AG09319 (cell line): Measurements from ENCODE around the gene SERPINA4.

Experiments used
- DNase-seq: peaks from one replicate; pipeline ENCODE4 v3.0.0-alpha.2; 2010; ENCODE audit warnings: low read depth; ENCODE audit errors: extremely low read depth
- TF ChIP-seq, protein P1 (sequence below): IDR thresholded peaks from 2 replicates; pipeline ENCODE4 v1.5.1; 2011; ENCODE audit warnings: low read depth, mild to moderate bottlenecking, inconsistent platforms, low read length, moderate library complexity

SERPINA4 gene

DNA sequence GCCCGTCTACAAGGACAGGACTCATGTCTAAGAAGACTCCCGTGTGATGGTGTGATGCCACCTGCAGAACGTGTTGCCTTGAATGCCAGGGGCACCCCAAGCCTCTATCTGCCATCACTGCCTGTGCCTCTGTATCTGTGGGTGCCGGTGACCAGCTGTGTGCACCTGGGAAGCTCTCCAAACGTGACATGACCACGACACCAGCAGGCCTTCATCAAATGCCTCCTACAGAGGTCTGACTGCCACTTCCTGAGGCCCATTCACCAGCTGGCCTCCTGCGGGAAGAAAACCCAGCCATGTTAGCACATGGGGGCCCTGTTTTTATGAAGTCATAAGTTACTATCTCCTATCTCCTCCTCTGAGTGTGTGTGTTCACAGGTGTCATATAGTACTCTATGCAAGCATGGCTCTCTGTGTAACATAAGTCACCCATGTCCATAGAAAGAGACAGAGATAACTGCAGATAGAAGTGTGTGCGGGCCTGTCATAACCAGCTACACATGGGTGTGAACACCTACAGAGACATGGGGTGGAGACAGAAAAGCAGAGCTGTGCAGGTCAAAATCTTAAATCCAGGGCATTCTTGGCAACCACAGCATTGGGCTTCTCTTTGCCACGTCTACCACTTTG lies 18.3 kb upstream of the SERPINA4 start:
- TF ChIP-seq, protein P1, sequence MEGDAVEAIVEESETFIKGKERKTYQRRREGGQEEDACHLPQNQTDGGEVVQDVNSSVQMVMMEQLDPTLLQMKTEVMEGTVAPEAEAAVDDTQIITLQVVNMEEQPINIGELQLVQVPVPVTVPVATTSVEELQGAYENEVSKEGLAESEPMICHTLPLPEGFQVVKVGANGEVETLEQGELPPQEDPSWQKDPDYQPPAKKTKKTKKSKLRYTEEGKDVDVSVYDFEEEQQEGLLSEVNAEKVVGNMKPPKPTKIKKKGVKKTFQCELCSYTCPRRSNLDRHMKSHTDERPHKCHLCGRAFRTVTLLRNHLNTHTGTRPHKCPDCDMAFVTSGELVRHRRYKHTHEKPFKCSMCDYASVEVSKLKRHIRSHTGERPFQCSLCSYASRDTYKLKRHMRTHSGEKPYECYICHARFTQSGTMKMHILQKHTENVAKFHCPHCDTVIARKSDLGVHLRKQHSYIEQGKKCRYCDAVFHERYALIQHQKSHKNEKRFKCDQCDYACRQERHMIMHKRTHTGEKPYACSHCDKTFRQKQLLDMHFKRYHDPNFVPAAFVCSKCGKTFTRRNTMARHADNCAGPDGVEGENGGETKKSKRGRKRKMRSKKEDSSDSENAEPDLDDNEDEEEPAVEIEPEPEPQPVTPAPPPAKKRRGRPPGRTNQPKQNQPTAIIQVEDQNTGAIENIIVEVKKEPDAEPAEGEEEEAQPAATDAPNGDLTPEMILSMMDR = no peak
- no peak for DNase-seq

DNA sequence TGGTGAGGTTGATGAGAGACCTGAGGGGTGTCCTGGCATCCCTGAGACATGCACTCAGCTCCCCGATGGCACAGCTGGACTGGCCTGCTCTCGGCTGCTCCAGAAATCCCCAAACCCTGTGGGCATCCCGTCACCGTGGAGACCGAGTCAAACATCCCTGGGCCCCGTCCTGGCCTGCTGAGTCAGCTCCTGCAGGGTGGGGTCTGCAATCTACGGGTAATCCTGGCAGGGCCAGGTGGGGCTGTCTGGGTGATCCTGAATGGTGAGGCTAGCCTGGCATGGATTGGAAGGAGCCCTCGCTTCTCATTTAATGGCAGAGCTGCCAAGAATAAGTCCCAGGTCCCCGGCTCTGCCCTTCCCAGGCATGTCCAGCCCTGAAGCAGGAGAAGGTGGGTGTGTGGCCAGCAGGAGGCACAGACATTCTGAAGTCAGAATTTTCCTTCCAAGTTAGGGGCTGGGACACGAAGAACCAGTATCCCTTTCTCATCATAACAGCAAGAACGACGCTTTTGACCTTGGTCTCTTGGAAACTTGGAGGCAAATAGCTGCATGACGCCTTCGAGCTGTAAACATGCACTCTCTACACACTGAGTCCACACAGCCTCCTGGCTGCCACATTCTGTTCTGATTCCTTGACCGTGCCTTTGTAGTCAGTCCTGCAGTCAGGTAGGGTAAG lies 17.7 kb upstream of the SERPINA4 start:
- TF ChIP-seq, protein P1 = no peak
- no peak for DNase-seq

DNA sequence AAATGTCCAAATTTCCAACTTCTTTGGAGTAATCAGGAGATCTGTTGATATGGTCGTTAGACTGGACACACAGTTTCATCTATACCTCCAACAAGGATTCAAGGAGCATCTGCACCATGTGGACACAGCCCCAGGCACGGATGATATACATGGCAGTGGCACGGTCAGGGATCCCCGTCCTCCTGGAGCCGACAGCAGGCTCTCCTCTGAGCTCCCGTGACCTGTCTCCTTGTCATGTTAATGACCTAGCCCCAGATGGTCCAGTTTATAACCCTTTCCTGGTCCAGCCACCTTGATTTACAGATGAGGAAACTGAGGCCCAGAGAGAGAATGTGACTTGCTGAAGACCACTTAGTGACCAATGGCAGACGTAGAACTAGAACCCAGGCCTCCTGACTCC lies 16.5 kb upstream of the SERPINA4 start:
- TF ChIP-seq, protein P1 = no peak
- DNase-seq = no peak

DNA sequence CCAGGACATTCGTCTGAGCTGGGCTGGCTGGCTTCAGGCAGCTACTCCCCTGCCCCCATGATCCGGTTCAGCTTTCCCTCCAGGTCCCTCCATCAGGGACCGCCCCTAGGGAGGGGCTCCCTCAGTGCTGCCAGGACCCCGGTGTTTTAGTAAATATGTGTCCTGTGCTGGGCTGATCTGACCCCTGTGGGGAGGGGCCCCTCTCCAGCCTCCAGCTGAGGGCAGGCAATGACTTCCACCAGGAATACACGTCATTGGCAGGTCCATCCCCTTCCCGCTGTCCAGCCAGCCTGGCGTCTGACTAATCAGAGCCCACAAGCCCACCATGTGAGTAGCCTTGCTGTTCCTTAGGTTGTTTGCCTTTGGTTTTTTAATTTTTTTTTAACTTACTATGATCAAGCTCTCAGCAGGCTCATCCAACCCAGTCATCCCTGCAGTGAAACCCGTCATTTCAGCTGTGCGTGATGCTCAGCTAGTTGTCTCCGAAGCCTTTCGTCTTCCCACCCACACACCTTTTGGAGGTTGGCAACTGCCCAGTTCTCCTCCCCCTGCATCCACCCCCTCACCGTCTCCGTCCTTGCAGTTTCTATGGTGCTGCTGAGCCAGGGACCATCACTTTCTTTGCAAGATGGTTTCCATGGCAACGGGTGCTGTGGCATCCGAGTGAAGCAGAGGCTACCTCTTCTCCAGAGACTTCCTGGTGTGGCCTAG lies 16.0 kb upstream of the SERPINA4 start:
- no peak for DNase-seq
- TF ChIP-seq, protein P1 = no peak

DNA sequence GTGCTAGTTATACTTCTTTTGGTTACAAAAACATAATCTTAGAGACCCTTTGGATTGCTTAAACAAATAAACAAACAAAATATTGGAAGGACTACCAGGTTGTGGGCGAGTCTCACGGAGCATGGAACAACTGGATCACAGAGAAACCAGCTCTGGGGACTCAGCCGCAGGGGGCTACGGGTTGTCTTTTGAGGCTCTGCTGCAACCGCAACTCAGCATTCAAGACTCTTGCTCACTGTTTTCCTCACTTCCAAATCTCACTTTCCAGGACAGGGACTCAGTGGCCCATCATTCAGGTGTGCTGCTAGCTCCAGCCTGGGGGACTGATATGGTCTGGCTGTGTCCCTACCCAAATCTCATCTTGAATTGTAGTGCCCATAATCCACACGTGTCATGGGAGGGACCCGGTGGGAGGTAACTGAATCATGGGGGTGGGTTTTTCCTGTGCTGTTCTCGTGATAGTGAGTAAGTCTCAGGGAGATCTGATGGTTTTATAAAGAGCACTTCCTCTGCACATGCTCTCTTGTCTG lies 14.0 kb upstream of the SERPINA4 start:
- TF ChIP-seq, protein P1 = no peak

DNA sequence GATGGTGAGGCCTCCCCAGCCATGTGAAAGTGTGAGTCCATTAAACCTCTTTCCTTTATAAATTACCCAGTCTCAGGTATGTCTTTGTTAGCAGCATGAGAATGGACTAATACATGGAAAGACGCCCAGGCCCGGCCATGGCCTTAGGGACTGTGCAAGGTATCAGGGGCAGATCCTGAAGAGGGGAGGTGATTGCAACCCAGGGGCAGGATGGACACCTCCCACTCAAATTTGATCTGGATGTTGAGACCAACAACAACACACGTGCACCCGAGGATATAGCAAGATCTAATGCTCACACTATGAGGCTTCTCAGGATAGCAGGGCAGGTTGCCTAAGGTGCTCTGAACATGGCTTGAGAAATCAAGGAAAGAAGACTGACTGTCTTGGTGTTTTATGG lies 13.5 kb upstream of the SERPINA4 start:
- no peak for DNase-seq
- TF ChIP-seq, protein P1 = no peak

More for the DNA sequence above, 14.0 kb upstream of the SERPINA4 start:
- no peak for DNase-seq
